CD4-positive, alpha-beta T cell (primary cell): Measurements from ENCODE around the gene ROR1. TPM values are rescaled to one million over a fixed set of nuclear protein-coding genes. Genes with fewer than 3 reads are reported as not detected.

ENCODE experiments used
- ATAC-seq: fragments of 200-7000 bp; cut with Tn5 transposase; one replicate; pipeline ENCODE4 v1.10.0; 2022; ENCODE audit warnings: mild to moderate bottlenecking; ENCODE audit not compliant: poor library complexity
- CTCF ChIA-PET: fragments of 350-600 bp; sonication (Branson Sonifier 250); formaldehyde crosslinking; loops from one replicate; lab custom pipeline; 2021; ENCODE audit warnings: antibody characterized with exemption, inconsistent platforms; lab: Charles Lee
- POLR2A ChIA-PET: fragments of 350-600 bp; sonication (Branson Sonifier 250); formaldehyde crosslinking; loops from one replicate; lab custom pipeline; 2021; ENCODE audit warnings: antibody characterized with exemption, inconsistent platforms; lab: Charles Lee
- DNase-seq, 14 experiments: peaks; one replicate each; pipeline ENCODE4 v3.0.0-alpha.2; 2013 to 2020; ENCODE audit warnings: mixed read lengths in 2 of 14
- H3K27ac ChIP-seq, 2 donors: one replicate each; pipeline versions ENCODE4 v1.5.1 to v1.7.0; 2013; ENCODE audit warnings: low read length in 2 of 2, low read depth in 1 of 2, mild to moderate bottlenecking in 1 of 2
- H3K27me3 ChIP-seq, 2 experiments: 1 replicate in 1 of 2; 2 replicates in 1 of 2; pipeline versions ENCODE4 v1.6.1 to v1.7.0; 2013; ENCODE audit warnings: low read length in 2 of 2, control low read depth in 1 of 2, mild to moderate bottlenecking in 1 of 2, moderate library complexity in 1 of 2; ENCODE audit not compliant: insufficient read depth in 2 of 2, control insufficient read depth in 1 of 2
- H3K36me3 ChIP-seq: one replicate; pipeline ENCODE4 v1.6.1; 2013; ENCODE audit warnings: low read length, control low read depth; ENCODE audit not compliant: insufficient read depth
- H3K4me1 ChIP-seq: one replicate; pipeline ENCODE4 v1.6.1; 2013; ENCODE audit warnings: low read length, control low read depth; ENCODE audit not compliant: insufficient read depth
- H3K4me3 ChIP-seq: one replicate; pipeline ENCODE4 v1.5.1; 2013; ENCODE audit warnings: mild to moderate bottlenecking, low read length, moderate library complexity
- H3K9me3 ChIP-seq, 2 experiments: 1 replicate in 1 of 2; 2 replicates in 1 of 2; pipeline versions ENCODE4 v1.6.1 to v1.7.0; 2013; ENCODE audit warnings: low read length in 2 of 2, mild to moderate bottlenecking in 2 of 2, control low read depth in 1 of 2, moderate library complexity in 1 of 2; ENCODE audit not compliant: control insufficient read depth in 1 of 2, insufficient read depth in 1 of 2
- H3K27ac Mint-ChIP-seq: one replicate; pipeline ENCODE4 v1.8.0; 2020; ENCODE audit warnings: mixed read lengths
- H3K27me3 Mint-ChIP-seq: one replicate; pipeline ENCODE4 v1.8.0; 2021; ENCODE audit warnings: mixed read lengths
- H3K36me3 Mint-ChIP-seq: one replicate; pipeline ENCODE4 v1.8.0; 2021; ENCODE audit warnings: low read depth, mixed read lengths
- H3K4me1 Mint-ChIP-seq: one replicate; pipeline ENCODE4 v1.8.0; 2021; ENCODE audit warnings: low read depth, mixed read lengths
- H3K4me3 Mint-ChIP-seq: one replicate; pipeline ENCODE4 v1.8.0; 2020; ENCODE audit warnings: mild to moderate bottlenecking, mixed read lengths
- H3K9me3 Mint-ChIP-seq: one replicate; pipeline ENCODE4 v1.8.0; 2020; ENCODE audit warnings: mixed read lengths
- CTCF ChIP-seq: fragments of 200-600 bp; IDR thresholded peaks from one replicate; pipeline ENCODE4 v1.8.0; 2022; ENCODE audit warnings: antibody characterized with exemption, mild to moderate bottlenecking
- intact Hi-C, 2 experiments: fragments of 100-400 bp; cut with DNase I in 1 of 2; cut with micrococcal nuclease in 1 of 2; formaldehyde crosslinking; loops; one replicate each; pipeline versions ENCODE4 v1.15.1 to v1.9.0; 2023 to 2025; cut with DNase I, micrococcal nuclease
- total RNA-seq, 174 experiments: library from RNA in 2 of 174; stranded (reverse) in 2 of 174; gene quantifications; one replicate each; pipeline ENCODE4 v1.2.3 and lab custom pipeline; 2021 to 2026

Gene ROR1
- total RNA-seq, 2 experiments from 2014 or later: not detected

DNA sequence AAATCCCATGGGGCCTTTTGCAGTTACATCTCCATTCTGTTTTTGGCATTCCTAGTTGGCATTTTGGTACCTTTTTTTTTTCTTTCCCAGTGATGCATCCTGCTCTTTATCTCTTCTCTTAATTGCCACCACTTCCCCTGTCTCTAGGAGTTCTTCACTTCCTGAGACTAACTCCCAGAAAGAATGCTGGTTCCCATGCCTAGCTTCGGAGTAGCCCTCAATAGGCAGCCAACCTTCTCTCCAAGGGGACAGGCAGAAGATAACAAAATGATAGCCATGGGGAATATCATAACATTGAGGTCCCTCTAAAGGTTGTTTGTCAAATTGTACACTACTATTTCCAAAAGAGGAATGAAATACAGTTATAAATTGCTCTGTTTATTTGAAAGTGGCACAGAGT lies 279.0 kb downstream of the ROR1 start:
- Histone ChIP-seq H3K36me3 (no peaks in the 10 kb centered on the region), H3K27ac (no peak overlapping the region), H3K9me3 (no peaks in the 10 kb centered on the region), H3K4me1 (no peaks in the 10 kb centered on the region), H3K4me3 (no peak overlapping the region), H3K27me3 (no peaks in the 10 kb centered on the region)
- ATAC-seq (no peak), DNase-seq (no peak)
- intact Hi-C loops: no loop called here
- no peak for TF ChIP-seq CTCF
- CTCF ChIA-PET: no interaction called here
- POLR2A ChIA-PET: no interaction called here
- Mint-ChIP-seq H3K36me3 (no peaks in the 10 kb centered on the region), H3K27ac (no peak overlapping the region), H3K4me1 (no peaks in the 10 kb centered on the region), H3K9me3 (no peaks in the 10 kb centered on the region), H3K27me3 (no peaks in the 10 kb centered on the region), H3K4me3 (no peak overlapping the region)

DNA sequence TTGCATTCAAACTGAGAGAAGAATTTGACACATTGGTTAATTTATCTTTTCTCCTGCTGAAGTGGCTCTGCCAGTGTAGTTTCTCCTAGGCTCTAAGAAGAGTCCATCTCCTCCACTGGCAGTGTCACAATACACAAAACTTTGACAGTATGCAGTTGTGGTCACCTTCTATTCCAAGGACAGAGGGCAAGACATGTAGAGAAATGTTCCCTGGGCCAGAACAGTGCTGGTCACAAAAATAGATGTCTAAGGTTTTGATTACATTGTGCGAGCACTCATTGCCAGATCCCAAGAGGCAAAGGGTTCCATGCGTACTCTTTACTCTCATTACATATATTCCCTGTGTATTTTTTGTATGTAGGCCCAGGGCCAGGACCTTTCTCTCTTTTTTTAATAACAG lies 281.5 kb downstream of the ROR1 start:
- no peak for DNase-seq
- H3K4me1 Mint-ChIP-seq: no peaks in the 10 kb centered on the region
- Histone ChIP-seq H3K27ac (no peak overlapping the region), H3K4me1 (no peaks in the 10 kb centered on the region), H3K27me3 (no peaks in the 10 kb centered on the region), H3K4me3 (no peak overlapping the region), H3K36me3 (no peaks in the 10 kb centered on the region), H3K9me3 (no peaks in the 10 kb centered on the region)
- peaks cover 6% of the 10 kb centered on the region for H3K9me3 Mint-ChIP-seq
- ChIA-PET POLR2A (no interaction called here), CTCF (no interaction called here)
- intact Hi-C loops: no loop called here
- no peak for TF ChIP-seq CTCF
- no peaks in the 10 kb centered on the region for H3K27me3 Mint-ChIP-seq
- no peaks in the 10 kb centered on the region for H3K36me3 Mint-ChIP-seq
- H3K27ac Mint-ChIP-seq: no peak overlapping the region
- no peak for ATAC-seq
- H3K4me3 Mint-ChIP-seq: no peak overlapping the region

DNA sequence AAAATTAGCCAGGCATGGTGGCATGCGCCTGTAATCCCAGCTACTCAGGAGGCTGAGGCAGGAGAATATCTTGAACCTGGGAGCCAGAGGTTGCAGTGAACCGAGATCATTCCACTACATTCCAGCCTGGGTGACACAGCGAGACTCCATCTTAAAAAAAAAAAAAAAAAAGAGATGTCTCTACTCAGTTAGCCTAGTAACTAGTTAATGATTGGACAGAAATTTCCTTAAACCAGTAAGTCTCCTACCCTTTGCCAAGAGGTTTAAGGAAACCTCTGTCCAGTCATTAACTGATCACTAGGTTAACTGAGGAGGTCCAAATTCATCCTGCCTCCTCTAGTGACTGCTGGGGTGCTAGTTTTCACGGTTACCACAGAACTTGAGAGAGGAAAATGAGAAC lies 285.7 kb downstream of the ROR1 start:
- H3K4me3 Mint-ChIP-seq: no peak overlapping the region
- H3K27me3 ChIP-seq: no peaks in the 10 kb centered on the region
- ChIA-PET POLR2A (no interaction called here), CTCF (no interaction called here)
- H3K9me3 Mint-ChIP-seq: peaks cover 8% of the 10 kb centered on the region
- no peaks in the 10 kb centered on the region for H3K4me1 ChIP-seq
- no peak for DNase-seq
- intact Hi-C loops: no loop called here
- no peak overlapping the region for H3K27ac Mint-ChIP-seq
- no peaks in the 10 kb centered on the region for H3K36me3 ChIP-seq
- no peak overlapping the region for H3K27ac ChIP-seq
- peaks cover 13% of the 10 kb centered on the region for H3K4me1 Mint-ChIP-seq
- no peak for ATAC-seq
- no peaks in the 10 kb centered on the region for H3K36me3 Mint-ChIP-seq
- no peak for TF ChIP-seq CTCF
- no peaks in the 10 kb centered on the region for H3K9me3 ChIP-seq
- H3K27me3 Mint-ChIP-seq: no peaks in the 10 kb centered on the region
- no peak overlapping the region for H3K4me3 ChIP-seq
